ENCODE data around the gene SENP3.

Gene SENP3

DNA sequence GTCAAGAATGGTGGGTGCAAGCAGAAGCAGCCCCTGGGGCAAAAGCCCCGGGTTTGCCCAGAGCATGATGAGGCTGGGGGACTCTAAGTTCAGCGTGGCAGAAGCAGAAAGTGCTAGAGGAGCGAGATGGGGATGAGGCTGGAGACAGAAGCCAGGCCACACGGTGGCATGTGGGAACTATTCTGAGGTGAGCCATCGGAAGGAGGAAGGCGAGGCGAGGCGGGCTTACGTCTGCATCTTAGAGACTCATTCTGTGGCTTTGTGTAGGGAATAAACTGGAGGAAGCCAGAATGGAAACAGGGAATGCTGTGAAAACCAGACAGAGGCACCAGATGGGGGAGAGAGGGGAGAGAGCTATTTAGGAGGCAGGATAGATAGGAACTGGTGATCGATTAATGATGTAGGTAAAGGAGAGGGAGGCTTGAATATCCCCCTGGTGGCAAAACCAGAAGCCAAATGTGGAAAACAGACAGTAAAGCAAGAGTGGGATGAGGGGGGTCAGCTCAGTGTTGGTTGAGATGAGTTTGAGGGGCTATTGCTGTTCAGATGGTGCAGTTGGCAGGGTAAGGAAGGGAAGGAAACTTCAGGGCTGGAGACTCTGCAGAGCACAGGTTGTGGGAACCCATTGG lies 6.3 kb upstream of the SENP3 start:
- no peak for DNase-seq (ENCODE audit: extremely low read depth in 1 of 2, low read depth in 1 of 2)

DNA sequence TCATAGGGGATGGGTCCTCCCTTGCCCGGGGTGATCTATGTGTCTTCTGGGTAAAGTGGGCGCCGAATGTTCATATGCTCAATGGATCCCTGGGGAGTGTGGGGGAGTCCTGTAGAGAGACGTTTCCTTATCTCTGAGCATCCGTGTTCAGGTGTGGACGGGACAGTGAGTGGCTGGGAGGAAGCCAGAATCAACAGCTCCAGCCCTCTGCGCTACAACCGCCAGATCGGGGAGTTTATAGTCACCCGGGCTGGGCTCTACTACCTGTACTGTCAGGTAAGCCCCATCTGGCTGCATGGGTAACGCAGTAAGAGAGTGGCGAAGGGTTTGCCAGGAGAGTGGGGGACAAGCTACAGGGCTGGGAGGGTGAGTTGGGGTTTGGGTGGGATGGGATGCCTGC lies 5.1 kb upstream of the SENP3 start:
- DNase-seq (ENCODE audit: extremely low read depth in 1 of 2, low read depth in 1 of 2): no peak

DNA sequence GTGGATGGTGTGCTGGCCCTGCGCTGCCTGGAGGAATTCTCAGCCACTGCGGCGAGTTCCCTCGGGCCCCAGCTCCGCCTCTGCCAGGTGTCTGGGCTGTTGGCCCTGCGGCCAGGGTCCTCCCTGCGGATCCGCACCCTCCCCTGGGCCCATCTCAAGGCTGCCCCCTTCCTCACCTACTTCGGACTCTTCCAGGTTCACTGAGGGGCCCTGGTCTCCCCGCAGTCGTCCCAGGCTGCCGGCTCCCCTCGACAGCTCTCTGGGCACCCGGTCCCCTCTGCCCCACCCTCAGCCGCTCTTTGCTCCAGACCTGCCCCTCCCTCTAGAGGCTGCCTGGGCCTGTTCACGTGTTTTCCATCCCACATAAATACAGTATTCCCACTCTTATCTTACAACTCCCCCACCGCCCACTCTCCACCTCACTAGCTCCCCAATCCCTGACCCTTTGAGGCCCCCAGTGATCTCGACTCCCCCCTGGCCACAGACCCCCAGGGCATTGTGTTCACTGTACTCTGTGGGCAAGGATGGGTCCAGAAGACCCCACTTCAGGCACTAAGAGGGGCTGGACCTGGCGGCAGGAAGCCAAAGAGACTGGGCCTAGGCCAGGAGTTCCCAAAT lies 4.5 kb upstream of the SENP3 start:
- DNase-seq (ENCODE audit: extremely low read depth in 1 of 2, low read depth in 1 of 2): no peak

DNA sequence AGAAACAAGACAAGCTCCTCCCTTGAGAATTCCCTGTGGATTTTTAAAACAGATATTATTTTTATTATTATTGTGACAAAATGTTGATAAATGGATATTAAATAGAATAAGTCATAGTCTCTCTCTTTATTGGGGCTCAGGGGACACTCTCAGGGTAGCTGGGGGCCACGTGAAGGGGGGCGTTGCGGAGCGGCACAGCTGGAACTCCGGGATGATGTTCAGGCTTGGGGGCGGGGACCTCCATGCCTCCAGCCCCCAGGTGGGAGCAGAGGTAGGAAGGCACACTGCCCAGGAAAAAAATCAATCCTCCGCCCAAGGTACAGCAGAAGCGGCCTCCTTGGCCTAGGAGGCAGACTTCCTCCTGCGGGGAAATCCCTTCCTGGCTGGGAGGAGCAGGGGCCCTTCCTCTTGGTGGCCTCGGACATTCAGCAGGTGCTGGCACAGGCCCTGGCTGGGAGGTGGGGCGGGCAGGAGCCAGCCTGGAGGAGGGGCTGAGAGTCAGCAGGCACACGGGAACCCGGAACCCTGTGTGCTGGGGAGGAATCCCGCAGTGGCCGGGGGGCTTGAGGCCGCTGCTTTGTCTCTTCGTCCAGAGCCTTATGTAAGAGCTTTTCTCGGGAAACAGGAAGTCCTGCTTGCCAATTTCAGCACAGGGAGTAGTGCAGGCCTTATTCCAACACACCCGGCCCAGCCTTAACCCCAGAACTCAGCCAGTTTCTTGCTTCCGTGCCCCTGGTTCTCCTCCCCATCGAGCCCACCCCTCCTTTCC lies 3.8 kb upstream of the SENP3 start:
- no peak for DNase-seq (ENCODE audit: extremely low read depth in 1 of 2, low read depth in 1 of 2)

DNA sequence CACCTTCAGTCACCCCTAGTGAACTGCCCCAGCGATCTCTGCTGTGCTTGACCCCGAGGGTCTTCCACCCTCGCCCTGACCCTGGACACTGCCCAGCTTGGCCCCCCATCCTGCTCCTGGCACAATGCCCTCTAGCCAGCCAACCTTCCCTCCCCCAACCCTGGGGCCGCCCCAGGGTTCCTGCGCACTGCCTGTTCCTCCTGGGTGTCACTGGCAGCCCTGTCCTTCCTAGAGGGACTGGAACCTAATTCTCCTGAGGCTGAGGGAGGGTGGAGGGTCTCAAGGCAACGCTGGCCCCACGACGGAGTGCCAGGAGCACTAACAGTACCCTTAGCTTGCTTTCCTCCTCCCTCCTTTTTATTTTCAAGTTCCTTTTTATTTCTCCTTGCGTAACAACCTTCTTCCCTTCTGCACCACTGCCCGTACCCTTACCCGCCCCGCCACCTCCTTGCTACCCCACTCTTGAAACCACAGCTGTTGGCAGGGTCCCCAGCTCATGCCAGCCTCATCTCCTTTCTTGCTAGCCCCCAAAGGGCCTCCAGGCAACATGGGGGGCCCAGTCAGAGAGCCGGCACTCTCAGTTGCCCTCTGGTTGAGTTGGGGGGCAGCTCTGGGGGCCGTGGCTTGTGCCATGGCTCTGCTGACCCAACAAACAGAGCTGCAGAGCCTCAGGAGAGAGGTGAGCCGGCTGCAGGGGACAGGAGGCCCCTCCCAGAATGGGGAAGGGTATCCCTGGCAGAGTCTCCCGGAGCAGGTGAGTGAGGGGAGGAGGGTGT lies 3.0 kb upstream of the SENP3 start, which contains the start of gene TNFSF13:
Gene TNFSF13 (plus strand): TSS at position 207 of the 776 bp plus-strand sequence. CDS start 290 bp downstream, at position 497.
- DNase-seq (ENCODE audit: extremely low read depth in 1 of 2, low read depth in 1 of 2): no peak

DNA sequence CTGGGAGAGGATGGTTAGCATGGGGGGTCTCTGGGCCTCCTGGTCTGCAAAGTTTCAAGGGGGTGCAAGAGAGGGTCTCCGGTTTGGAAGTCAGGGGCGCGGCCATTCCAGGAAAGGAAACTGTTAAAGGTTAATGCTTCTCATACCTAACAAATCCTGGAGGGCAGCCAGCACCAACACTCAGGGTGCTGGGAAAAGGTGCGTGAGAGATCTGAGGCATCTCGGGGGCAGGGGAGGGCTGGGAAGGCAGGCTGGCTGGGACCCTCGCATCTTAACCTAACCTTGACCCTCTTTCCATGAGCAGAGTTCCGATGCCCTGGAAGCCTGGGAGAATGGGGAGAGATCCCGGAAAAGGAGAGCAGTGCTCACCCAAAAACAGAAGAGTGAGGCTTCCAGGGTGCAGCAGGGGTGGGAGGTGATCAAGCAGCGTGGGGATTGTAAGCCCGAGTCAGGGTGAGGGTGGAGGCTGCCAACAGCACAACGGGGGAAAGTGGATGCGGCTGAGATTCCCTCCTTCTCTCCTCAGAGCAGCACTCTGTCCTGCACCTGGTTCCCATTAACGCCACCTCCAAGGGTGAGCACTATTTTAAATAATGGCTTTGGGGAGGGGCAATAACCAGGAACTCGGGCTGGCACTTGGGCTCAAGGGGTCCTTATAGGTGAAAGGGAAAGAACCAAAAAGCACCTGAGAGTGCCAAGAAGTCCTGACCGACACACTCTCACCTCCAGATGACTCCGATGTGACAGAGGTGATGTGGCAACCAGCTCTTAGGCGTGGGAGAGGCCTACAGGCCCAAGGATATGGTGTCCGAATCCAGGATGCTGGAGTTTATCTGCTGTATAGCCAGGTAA lies 2.2 kb upstream of the SENP3 start:
- DNase-seq (ENCODE audit: extremely low read depth in 1 of 2, low read depth in 1 of 2): no peak

DNA sequence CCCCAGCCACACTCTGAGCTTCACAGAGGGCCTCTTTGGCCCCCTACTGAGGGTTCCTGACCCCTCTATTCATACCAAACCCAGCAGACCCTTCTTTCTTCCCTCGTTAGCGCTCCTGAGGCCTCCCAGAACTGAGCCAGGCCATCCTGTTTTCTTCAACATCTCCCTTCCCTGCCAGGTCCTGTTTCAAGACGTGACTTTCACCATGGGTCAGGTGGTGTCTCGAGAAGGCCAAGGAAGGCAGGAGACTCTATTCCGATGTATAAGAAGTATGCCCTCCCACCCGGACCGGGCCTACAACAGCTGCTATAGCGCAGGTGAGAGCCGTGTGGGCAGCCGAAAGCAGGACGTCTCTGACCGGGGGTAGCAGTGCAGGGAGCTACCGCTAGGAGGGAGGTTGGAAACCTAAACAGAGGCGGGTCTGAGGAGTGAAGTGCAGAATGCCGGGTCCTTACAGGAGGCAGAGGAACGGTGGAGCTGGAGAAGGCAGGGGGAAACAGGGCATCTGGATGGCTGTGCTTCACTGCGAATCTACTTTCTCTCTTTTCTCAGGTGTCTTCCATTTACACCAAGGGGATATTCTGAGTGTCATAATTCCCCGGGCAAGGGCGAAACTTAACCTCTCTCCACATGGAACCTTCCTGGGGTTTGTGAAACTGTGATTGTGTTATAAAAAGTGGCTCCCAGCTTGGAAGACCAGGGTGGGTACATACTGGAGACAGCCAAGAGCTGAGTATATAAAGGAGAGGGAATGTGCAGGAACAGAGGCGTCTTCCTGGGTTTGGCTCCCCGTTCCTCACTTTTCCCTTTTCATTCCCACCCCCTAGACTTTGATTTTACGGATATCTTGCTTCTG lies 1.3 kb upstream of the SENP3 start:
- no peak for DNase-seq (ENCODE audit: extremely low read depth in 1 of 2, low read depth in 1 of 2)

DNA sequence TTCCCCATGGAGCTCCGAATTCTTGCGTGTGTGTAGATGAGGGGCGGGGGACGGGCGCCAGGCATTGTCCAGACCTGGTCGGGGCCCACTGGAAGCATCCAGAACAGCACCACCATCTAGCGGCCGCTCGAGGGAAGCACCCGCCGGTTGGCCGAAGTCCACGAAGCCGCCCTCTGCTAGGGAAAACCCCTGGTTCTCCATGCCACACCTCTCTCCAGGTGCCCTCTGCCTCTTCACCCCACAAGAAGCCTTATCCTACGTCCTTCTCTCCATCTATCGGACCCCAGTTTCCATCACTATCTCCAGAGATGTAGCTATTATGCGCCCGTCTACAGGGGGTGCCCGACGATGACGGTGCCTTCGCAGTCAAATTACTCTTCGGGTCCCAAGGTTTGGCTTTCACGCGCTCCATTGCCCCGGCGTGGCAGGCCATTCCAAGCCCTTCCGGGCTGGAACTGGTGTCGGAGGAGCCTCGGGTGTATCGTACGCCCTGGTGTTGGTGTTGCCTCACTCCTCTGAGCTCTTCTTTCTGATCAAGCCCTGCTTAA lies 617 bp upstream of the SENP3 start:
- peak; percentile 70 to 82 for DNase-seq (ENCODE audit: extremely low read depth in 1 of 2, low read depth in 1 of 2)

DNA sequence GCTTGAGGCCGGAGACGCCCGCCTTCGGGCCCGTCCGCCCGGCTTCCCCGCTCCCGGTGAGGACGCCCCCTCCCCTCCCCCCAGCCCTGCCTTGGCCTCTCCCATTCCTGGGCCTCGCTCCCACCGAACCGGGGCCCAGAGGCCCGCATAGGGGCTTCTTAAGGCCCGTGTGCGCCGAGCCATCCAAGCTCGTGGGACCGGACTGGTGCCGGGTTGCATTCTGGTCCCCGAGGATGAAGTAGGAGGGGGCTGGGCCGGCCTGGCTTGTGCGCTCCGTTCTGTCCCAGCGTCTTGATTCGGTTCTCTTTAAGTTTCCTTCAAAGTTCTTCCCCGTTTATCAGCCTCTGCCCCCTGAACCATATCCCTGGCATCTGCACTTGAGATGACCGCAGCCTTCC lies 488 bp downstream of the SENP3 start:
- DNase-seq (ENCODE audit: extremely low read depth in 1 of 2, low read depth in 1 of 2): no peak

DNA sequence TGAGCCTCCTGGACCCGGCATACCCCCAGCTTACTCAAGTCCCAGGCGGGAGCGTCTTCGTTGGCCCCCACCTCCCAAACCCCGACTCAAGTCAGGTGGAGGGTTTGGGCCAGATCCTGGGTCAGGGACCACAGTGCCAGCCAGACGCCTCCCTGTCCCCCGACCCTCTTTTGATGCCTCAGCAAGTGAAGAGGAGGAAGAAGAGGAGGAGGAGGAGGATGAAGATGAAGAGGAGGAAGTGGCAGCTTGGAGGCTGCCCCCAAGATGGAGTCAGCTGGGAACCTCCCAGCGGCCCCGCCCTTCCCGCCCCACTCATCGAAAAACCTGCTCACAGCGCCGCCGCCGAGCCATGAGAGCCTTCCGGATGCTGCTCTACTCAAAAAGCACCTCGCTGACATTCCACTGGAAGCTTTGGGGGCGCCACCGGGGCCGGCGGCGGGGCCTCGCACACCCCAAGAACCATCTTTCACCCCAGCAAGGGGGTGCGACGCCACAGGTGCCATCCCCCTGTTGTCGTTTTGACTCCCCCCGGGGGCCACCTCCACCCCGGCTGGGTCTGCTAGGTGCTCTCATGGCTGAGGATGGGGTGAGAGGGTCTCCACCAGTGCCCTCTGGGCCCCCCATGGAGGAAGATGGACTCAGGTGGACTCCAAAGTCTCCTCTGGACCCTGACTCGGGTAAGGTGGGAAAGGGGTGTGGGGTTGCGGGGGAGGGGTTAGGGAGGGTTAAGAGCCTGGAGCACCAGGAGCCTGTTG lies 1.6 kb downstream of the SENP3 start:
- no peak for DNase-seq (ENCODE audit: extremely low read depth in 1 of 2, low read depth in 1 of 2)

DNA sequence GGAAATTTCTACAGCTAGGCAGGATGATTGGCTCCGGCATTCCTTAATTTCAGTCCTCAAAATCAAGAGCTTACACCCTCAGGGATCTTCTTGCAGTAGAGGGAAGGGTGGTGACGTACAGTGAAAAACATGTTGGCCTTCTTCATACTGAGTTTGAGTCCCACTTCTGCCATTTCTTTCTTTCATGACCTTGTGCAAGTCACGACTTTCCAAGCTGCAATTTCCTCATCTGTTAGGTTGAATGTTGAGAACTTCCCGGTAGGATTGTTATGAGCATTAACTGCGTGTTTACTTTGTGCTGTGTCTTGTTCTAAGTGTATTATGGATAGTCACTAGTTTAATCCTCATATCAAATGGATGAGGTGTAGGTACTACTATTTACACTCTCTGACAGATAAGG lies 7.9 kb downstream of the SENP3 start:
- DNase-seq (ENCODE audit: extremely low read depth in 1 of 2, low read depth in 1 of 2): no peak

DNA sequence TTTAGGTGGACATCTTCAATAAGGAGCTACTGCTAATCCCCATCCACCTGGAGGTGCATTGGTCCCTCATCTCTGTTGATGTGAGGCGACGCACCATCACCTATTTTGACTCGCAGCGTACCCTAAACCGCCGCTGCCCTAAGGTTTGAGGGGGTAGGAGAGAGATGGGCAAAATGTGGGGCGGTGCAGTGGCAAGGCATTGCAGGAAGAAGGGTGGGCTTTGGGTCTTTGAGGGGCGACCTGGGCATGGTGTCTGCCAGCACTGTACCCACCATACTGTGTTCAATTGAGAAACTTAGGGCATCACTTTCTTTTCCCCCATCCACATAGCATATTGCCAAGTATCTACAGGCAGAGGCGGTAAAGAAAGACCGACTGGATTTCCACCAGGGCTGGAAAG lies 8.6 kb downstream of the SENP3 start:
- DNase-seq (ENCODE audit: extremely low read depth in 1 of 2, low read depth in 1 of 2): no peak

DNA sequence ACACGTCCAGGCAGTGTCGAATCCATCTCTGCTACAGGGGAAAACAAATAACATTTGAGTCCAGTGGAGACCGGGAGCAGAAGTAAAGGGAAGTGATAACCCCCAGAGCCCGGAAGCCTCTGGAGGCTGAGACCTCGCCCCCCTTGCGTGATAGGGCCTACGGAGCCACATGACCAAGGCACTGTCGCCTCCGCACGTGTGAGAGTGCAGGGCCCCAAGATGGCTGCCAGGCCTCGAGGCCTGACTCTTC lies 10.5 kb downstream of the SENP3 start:
- peak in 1 of 2 donors; percentile 99 for DNase-seq (ENCODE audit: extremely low read depth in 1 of 2, low read depth in 1 of 2)

DNA sequence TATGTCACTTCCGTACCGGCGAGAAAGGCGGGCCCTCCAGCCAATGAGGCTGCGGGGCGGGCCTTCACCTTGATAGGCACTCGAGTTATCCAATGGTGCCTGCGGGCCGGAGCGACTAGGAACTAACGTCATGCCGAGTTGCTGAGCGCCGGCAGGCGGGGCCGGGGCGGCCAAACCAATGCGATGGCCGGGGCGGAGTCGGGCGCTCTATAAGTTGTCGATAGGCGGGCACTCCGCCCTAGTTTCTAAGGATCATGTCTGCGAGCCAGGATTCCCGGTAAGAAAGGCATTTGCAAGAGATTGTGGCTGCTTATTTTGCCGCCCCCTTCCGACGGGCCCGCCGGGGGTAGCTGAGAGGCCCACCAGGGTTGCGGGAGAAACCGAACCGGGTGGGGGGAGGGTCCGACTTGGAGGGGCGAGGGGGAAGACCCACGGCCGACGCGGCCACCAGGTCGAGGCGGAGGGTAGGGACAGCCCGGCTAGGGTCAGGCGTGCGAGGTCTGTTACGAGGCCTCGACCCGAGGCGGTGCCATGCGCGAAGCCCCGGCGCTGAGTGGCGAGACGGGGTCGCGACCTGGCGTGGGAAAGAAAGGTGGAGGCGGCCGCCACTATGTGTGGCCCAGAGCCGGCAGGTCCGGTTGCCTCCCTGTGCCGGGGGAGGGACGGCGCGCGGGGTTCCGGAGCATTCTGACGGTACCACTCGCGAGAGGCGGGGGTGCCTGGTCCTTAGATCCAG lies 11.0 kb downstream of the SENP3 start:
- DNase-seq (ENCODE audit: extremely low read depth in 1 of 2, low read depth in 1 of 2): peak in 1 of 2 donors; percentile 99

DNA sequence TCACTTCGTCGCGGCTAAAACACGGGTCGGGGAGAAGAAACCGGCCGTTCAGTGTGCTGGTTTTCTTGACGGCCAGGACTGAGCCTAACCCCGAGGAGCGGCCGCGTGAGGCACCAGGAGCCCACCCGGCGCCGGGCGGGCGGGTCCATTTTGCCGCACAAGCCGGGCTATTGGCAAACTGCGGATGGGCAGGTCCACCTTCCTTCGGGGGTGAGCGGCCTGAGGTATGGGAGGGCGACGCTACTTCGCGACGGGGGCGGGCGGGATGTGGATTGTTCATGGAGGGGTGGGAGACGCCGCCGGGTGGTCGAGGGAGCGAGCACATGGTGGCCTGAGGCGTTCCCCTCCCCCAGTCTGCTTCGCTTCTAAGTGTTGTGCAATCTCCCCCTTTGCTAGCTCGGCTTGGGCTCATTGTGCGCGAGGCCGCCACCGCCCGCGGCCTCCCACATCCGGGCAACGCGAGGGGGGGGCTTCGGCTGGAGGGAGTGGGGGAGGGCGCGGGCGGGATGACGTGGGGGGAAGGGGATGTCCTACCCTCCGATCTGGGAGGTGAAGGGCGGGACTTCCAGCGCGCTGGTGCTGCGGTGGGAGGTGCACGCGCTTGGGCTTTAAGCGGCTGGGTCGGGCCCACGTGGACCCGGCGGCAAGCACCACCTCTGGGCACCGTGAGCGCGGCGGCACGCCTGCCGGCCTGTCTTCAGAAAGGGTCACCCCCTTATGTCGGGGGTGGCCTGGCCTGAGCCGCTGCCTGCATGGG lies 11.8 kb downstream of the SENP3 start:
- DNase-seq (ENCODE audit: extremely low read depth in 1 of 2, low read depth in 1 of 2): peak; percentile 80 to 84

DNA sequence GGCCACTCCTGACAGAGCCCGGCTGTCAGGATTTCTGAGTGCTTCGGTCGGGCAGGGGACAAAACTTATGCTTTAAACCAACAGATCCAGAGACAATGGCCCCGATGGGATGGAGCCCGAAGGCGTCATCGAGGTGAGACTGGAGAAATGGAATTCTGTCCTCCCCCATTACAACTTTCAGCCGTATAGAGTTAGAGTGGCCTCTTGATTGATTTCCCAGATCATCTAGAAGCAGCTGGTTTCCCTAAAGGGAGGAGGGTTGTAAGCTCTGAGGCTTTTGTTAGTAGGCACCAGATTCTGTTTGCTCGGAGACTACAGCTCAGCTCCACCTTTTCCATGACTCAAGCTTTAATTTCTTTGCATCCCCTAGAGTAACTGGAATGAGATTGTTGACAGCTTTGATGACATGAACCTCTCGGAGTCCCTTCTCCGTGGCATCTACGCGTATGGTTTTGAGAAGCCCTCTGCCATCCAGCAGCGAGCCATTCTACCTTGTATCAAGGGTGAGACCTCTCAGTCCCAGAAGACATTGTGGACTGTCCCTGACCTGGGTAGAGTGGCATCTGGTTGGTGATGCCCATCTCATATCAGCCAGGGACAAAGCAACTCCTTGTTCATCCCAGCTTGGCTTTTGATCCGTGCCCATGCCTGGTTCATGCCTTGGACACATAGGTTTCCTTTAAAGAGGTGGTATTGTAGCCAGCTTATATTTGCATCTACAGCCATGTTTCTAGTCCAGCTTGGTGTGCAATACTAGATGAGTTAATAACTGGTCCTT lies 12.6 kb downstream of the SENP3 start:
- no peak for DNase-seq (ENCODE audit: extremely low read depth in 1 of 2, low read depth in 1 of 2)

DNA sequence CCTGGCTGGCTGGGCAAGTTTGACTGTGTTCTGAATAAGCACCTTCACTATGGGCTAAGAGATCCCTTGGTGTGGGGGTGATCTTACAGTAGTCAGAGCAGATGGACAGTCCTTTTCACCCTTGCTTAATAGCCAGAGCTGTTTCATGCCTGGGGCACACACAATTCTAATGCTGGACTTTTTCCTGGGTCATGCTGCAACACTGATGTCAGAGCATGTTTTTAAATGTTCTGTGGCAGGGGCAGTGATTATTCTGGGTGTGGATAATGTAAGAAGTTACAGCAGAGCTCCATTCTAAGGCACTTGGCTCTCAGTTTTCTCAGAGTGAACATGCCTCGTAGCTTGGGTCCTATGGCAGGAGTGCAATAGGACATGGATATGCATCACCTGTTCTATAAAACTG lies 13.8 kb downstream of the SENP3 start:
- DNase-seq (ENCODE audit: extremely low read depth in 1 of 2, low read depth in 1 of 2): no peak
